Hepatocyte (in vitro differentiated cells): ENCODE data around the gene AMBRA1.

ENCODE experiments used
- EZH2 ChIP-seq: fragments of 200-600 bp; sonication (generic); IDR thresholded peaks from 2 replicates; pipeline ENCODE4 v1.6.1; 2016; ENCODE audit warnings: antibody characterized with exemption, mild to moderate bottlenecking, borderline replicate concordance
- EZH2phosphoT487 ChIP-seq: fragments of 200-600 bp; sonication (generic); IDR thresholded peaks from one replicate; pipeline ENCODE4 v1.6.1; 2018; ENCODE audit warnings: antibody characterized with exemption, mild to moderate bottlenecking, low read depth, moderate library complexity; ENCODE audit not compliant: unreplicated experiment, severe bottlenecking
- TF ChIP-seq, protein P1 (sequence below): fragments of 200-600 bp; sonication (generic); IDR thresholded peaks from 2 replicates; pipeline ENCODE4 v1.5.1; 2016; ENCODE audit warnings: antibody characterized with exemption, mild to moderate bottlenecking; ENCODE audit not compliant: poor library complexity

GRCh38 chr11:46352063-46352841, 241.6 kb downstream of the AMBRA1 start:
- TF ChIP-seq, protein P1, sequence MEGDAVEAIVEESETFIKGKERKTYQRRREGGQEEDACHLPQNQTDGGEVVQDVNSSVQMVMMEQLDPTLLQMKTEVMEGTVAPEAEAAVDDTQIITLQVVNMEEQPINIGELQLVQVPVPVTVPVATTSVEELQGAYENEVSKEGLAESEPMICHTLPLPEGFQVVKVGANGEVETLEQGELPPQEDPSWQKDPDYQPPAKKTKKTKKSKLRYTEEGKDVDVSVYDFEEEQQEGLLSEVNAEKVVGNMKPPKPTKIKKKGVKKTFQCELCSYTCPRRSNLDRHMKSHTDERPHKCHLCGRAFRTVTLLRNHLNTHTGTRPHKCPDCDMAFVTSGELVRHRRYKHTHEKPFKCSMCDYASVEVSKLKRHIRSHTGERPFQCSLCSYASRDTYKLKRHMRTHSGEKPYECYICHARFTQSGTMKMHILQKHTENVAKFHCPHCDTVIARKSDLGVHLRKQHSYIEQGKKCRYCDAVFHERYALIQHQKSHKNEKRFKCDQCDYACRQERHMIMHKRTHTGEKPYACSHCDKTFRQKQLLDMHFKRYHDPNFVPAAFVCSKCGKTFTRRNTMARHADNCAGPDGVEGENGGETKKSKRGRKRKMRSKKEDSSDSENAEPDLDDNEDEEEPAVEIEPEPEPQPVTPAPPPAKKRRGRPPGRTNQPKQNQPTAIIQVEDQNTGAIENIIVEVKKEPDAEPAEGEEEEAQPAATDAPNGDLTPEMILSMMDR: peak; percentile 69
- no peak for TF ChIP-seq EZH2phosphoT487
- no peak for TF ChIP-seq EZH2
